HepG2 (cell line): ENCODE results near the gene C1orf35. TPM values are rescaled to one million over a fixed set of nuclear protein-coding genes. Genes with fewer than 3 reads are reported as not detected.

Experiments used
- ATF4 ChIP-seq, 2 experiments: fragments of 450-650 bp in 1 of 2; sonication (generic) in 1 of 2; formaldehyde crosslinking; IDR thresholded peaks; 2 replicates each; pipeline versions ENCODE4 v1.5.0 to v1.8.0; 2020 to 2022; ENCODE audit warnings: mild to moderate bottlenecking in 1 of 2, missing genetic modification reagents in 1 of 2
- ETV5 ChIP-seq: IDR thresholded peaks from 2 replicates; pipeline ENCODE4 v1.6.1; 2018; ENCODE audit warnings: missing biosample characterization, missing genetic modification reagents, inconsistent platforms, borderline replicate concordance
- FOXO4 ChIP-seq: sonication (generic); formaldehyde crosslinking; conservative IDR thresholded peaks from 2 replicates; pipeline ENCODE4 v1.8.1; 2023; ENCODE audit warnings: missing genetic modification reagents
- HDAC6 ChIP-seq: fragments of 200-600 bp; sonication (generic); IDR thresholded peaks from 2 replicates; pipeline ENCODE4 v1.7.0; 2017; ENCODE audit warnings: mild to moderate bottlenecking, antibody characterized with exemption, low read length, low read depth
- HMG20B ChIP-seq: conservative IDR thresholded peaks from 2 replicates; pipeline ENCODE4 v1.6.1; 2016; ENCODE audit warnings: missing genetic modification reagents, missing compliant biosample characterization
- HOXA9 ChIP-seq: sonication (generic); formaldehyde crosslinking; IDR thresholded peaks from 2 replicates; pipeline ENCODE4 v1.8.1; 2022; ENCODE audit warnings: missing genetic modification reagents, mild to moderate bottlenecking, moderate library complexity, borderline replicate concordance
- IKZF4 ChIP-seq: sonication (generic); formaldehyde crosslinking; IDR thresholded peaks from 2 replicates; pipeline ENCODE4 v1.5.1; 2020; ENCODE audit warnings: borderline replicate concordance, mild to moderate bottlenecking, low read depth, missing genetic modification reagents; ENCODE audit errors: not compliant biosample characterization
- IRF1 ChIP-seq: sonication (generic); formaldehyde crosslinking; IDR thresholded peaks from 2 replicates; pipeline ENCODE4 v1.4.0; 2020; ENCODE audit warnings: low read depth, mild to moderate bottlenecking, missing genetic modification reagents
- KMT2A ChIP-seq: sonication (generic); formaldehyde crosslinking; IDR thresholded peaks from 2 replicates; pipeline ENCODE4 v1.4.0; 2020; ENCODE audit warnings: missing genetic modification reagents
- KMT2B ChIP-seq: IDR thresholded peaks from 2 replicates; pipeline ENCODE4 v1.6.1; 2016; ENCODE audit warnings: missing genetic modification reagents, missing compliant biosample characterization
- MLLT10 ChIP-seq: sonication (generic); formaldehyde crosslinking; IDR thresholded peaks from 2 replicates; pipeline ENCODE4 v1.4.0; 2020; ENCODE audit warnings: missing genetic modification reagents
- MTF2 ChIP-seq: sonication (generic); formaldehyde crosslinking; IDR thresholded peaks from 2 replicates; pipeline ENCODE4 v1.5.0; 2020; ENCODE audit warnings: missing genetic modification reagents, borderline replicate concordance
- MYC ChIP-seq: sonication (generic); formaldehyde crosslinking; IDR thresholded peaks from 2 replicates; pipeline ENCODE4 v1.9.0; 2021; ENCODE audit warnings: missing genetic modification reagents, borderline replicate concordance
- NFE2L1 ChIP-seq: sonication (generic); formaldehyde crosslinking; IDR thresholded peaks from 2 replicates; pipeline ENCODE4 v1.4.0; 2020; ENCODE audit warnings: missing genetic modification reagents, mild to moderate bottlenecking, borderline replicate concordance
- SATB2 ChIP-seq: sonication (generic); formaldehyde crosslinking; IDR thresholded peaks from 2 replicates; pipeline ENCODE4 v1.5.0; 2020; ENCODE audit warnings: missing genetic modification reagents
- U2AF2 ChIP-seq: fragments of 200-400 bp; formaldehyde crosslinking; IDR thresholded peaks from 2 replicates; pipeline ENCODE4 v1.6.1; 2017; ENCODE audit warnings: low read depth, mild to moderate bottlenecking, low read length
- ZFAT ChIP-seq: sonication (generic); formaldehyde crosslinking; conservative IDR thresholded peaks from 2 replicates; pipeline ENCODE4 v1.8.1; 2023; ENCODE audit warnings: missing genetic modification reagents, inconsistent platforms
- ZFP37 ChIP-seq: sonication (generic); formaldehyde crosslinking; IDR thresholded peaks from 2 replicates; pipeline ENCODE4 v1.4.0; 2020; ENCODE audit warnings: missing genetic modification reagents, borderline replicate concordance
- ZNF234 ChIP-seq: sonication (generic); formaldehyde crosslinking; conservative IDR thresholded peaks from 2 replicates; pipeline ENCODE4 v1.5.1; 2020; ENCODE audit warnings: mild to moderate bottlenecking, missing genetic modification reagents
- ZNF34 ChIP-seq: sonication (generic); formaldehyde crosslinking; IDR thresholded peaks from 2 replicates; pipeline ENCODE4 v1.4.0; 2020; ENCODE audit warnings: mild to moderate bottlenecking, missing genetic modification reagents, borderline replicate concordance
- ZNF441 ChIP-seq: sonication (generic); formaldehyde crosslinking; IDR thresholded peaks from 2 replicates; pipeline ENCODE4 v1.7.0; 2021; ENCODE audit warnings: missing genetic modification reagents, borderline replicate concordance
- ZNF501 ChIP-seq: sonication (generic); formaldehyde crosslinking; IDR thresholded peaks from 2 replicates; pipeline ENCODE4 v1.5.1; 2020; ENCODE audit warnings: mild to moderate bottlenecking, moderate library complexity, missing genetic modification reagents
- ZNF687 ChIP-seq: sonication (generic); formaldehyde crosslinking; IDR thresholded peaks from 2 replicates; pipeline ENCODE4 v1.5.1; 2020; ENCODE audit warnings: mild to moderate bottlenecking, missing genetic modification reagents, moderate library complexity
- polyA plus RNA-seq, 8 experiments: library from polyadenylated mRNA; depleted of rRNA in 3 of 8; stranded (reverse) in 7 of 8; unstranded in 1 of 8; fragments of >200 nt; fragmentation: Illumina TruSeq in 4 of 8; extraction: Trizol in 4 of 8; gene quantifications; 2 replicates each; pipeline versions ENCODE4 v1.2.1 to v1.2.3, GENCODE V29; 2011 to 2016; ENCODE audit warnings: low read depth in 4 of 8, missing spikeins in 1 of 8, mixed read lengths in 1 of 8; ENCODE audit not compliant: insufficient read depth in 1 of 8
- total RNA-seq, 5 experiments: library from RNA; depleted of rRNA; stranded (reverse); fragments of >200 nt; fragmentation: Illumina TruSeq; extraction: Trizol; gene quantifications; 2 replicates each; pipeline ENCODE4 v1.2.3, GENCODE V29; 2016; ENCODE audit warnings: low read depth in 1 of 5

C1orf35 gene
- total and polyA plus RNA-seq, 2 of the 13 experiments (the other 11 are each of a cell fraction or from before 2014, with no cell fraction given): 8.1 to 19.3 TPM

- TF ChIP-seq ZNF34 (CRISPR knock-in tag): no peak
- no peak for TF ChIP-seq SATB2 (CRISPR knock-in tag)
- TF ChIP-seq U2AF2: no peak
- peak; percentile 85 for TF ChIP-seq MLLT10
- TF ChIP-seq IKZF4 (CRISPR knock-in tag): no peak
- TF ChIP-seq IRF1: no peak
- TF ChIP-seq NFE2L1 (CRISPR knock-in tag): no peak
- 0 out of 2 replicates have a peak, but pooled peaks have one; percentile 31 for TF ChIP-seq KMT2A (CRISPR knock-in tag)
- TF ChIP-seq ZFAT: no peak
- no peak for TF ChIP-seq ZNF441
- TF ChIP-seq HMG20B: no peak
- 0 out of 2 replicates have a peak, but pooled peaks have one; percentile 31 for TF ChIP-seq FOXO4 (CRISPR knock-in tag)
- no peak for TF ChIP-seq MYC (CRISPR knock-in tag)
- no peak for TF ChIP-seq HOXA9 (CRISPR knock-in tag)
- no peak for TF ChIP-seq ZFP37 (CRISPR knock-in tag)
- TF ChIP-seq ZNF234 (CRISPR knock-in tag): no peak
- TF ChIP-seq HDAC6: no peak
- TF ChIP-seq MTF2: peak; percentile 75; the same call in 1 of the 2 replicates
- TF ChIP-seq ZNF687: peak; percentile 25
- TF ChIP-seq KMT2B: no peak
- TF ChIP-seq ZNF501: peak; percentile 8; the same call in 1 of the 2 replicates
- no peak for TF ChIP-seq ETV5
- 0 out of 4 replicates have a peak, but pooled peaks of 1 of the 2 experiments have one; percentile 18 for TF ChIP-seq ATF4 (CRISPR knock-in tag; IDR thresholded peaks at IDR 0.05)
Observed at GRCh38 chr1:228083871-228084278, 19.2 kb downstream of the C1orf35 start (continued).
